MM.1S (cell line): ENCODE data around the gene COPE.

Source experiments
- EZH2 ChIP-seq: fragments of 300-600 bp; sonication (generic); optimal IDR thresholded peaks from 2 replicates; pipeline ENCODE3; 2017; ENCODE audit warnings: low read depth, mild to moderate bottlenecking, antibody characterized with exemption, low read length, mixed read lengths
- EZH2phosphoT487 ChIP-seq: fragments of 300-600 bp; sonication (generic); IDR thresholded peaks from 2 replicates; pipeline ENCODE4 v1.6.1; 2018; ENCODE audit warnings: antibody characterized with exemption, low read length
- TF ChIP-seq, protein P1 (sequence below): fragments of 300-600 bp; sonication (generic); IDR thresholded peaks from 2 replicates; pipeline ENCODE4 v1.5.1; 2016; ENCODE audit warnings: antibody characterized with exemption, low read length, mixed read lengths

- TF ChIP-seq EZH2 (no peak), EZH2phosphoT487 (no peak)
- TF ChIP-seq, protein P1, sequence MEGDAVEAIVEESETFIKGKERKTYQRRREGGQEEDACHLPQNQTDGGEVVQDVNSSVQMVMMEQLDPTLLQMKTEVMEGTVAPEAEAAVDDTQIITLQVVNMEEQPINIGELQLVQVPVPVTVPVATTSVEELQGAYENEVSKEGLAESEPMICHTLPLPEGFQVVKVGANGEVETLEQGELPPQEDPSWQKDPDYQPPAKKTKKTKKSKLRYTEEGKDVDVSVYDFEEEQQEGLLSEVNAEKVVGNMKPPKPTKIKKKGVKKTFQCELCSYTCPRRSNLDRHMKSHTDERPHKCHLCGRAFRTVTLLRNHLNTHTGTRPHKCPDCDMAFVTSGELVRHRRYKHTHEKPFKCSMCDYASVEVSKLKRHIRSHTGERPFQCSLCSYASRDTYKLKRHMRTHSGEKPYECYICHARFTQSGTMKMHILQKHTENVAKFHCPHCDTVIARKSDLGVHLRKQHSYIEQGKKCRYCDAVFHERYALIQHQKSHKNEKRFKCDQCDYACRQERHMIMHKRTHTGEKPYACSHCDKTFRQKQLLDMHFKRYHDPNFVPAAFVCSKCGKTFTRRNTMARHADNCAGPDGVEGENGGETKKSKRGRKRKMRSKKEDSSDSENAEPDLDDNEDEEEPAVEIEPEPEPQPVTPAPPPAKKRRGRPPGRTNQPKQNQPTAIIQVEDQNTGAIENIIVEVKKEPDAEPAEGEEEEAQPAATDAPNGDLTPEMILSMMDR, result no peak
Measured at GRCh38 chr19:18948976-18949356, 29.8 kb upstream of the COPE start.
